Stimulated activated CD8-positive, alpha-beta memory T cell treated with anti-CD3 and anti-CD28 coated beads, Interleukin-15, amount 100 ng/mL, for 24 hours (primary cell): ENCODE data around the gene TRIM63.
"Not testable (repeated sequence)": the region's sequence is repeated elsewhere in the genome, so short reads cannot be mapped to it uniquely, and the experiment has no call there.

Experiments used
- DNase-seq: peaks from one replicate; pipeline ENCODE4 v3.0.0-alpha.2; 2020; ENCODE audit warnings: low read depth

Gene TRIM63

DNA sequence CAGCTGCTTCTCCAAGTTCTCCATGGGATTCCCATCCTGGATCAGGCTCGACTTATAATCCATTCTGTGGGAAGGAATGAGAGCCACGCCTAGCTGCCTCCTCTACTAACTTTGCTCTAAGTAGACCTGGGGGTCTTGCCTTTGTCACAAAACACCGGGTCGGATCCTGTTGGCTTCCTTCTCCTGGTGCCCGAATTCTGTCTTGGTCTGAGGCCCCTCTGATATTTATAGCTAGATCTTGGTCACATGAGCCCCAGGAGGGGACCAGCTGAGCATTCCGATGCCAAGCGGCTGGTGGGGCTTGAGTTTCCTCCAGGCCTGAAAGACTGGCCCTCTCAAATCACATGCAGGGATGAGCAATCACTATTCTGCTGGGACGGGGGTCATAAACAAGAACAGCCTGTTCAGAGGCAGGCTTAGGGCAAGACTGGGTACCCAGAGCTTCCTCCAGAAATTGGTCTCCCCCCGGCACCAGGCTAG, at the start of gene TRIM63:
Gene TRIM63, minus strand, starts transcription at position 199 of the 480 bp plus-strand sequence. Its CDS starts 136 bp downstream, at position 63.
- no peak for DNase-seq

DNA sequence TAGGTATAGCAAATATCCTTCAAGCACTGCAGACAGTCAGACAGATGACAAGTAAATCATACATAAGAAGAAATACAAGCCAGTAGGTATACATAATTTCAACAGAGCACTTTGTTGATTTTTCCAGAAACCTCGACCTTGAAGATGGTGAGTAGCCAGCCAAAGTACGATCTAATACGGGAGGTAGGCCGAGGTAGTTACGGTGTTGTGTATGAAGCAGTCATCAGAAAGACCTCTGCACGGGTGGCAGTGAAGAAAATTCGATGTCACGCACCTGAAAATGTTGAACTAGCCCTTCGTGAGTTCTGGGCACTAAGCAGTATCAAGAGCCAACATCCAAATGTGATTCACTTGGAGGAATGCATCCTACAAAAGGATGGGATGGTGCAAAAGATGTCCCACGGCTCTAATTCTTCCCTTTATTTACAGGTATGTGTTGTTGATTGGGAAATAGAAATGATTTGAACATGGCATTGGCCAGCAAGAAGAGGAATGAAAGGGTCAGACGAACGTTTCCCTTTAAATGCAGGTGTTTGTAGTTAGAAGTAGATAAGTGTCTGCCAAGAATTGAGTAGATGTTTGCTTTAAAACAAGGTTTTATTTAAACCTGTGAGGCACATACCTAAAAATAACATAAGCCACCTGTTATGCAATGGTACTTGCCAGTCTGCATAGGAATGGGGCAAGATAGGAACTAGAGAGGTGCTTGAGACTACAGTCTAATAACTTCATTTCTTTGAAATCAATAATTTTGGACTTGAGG, 46.9 kb upstream of the TRIM63 start:
- no peak for DNase-seq

DNA sequence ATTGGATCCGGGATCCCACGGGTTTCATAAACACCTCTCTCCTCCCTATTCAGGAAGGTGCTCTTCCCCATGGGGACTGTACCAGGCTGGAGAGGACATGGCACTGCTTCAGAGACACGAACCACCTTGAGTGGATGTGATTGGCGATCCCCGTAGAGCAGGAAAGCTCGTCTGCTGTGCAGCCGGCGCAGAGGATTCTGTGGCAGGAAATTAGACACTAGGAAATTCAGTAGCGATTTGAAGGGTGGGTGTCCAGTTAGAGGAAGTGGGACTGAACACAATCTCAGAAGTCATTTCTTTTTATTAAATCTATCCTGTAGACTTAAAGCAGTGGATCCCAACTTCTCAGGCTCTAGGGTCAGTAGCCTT, 45.0 kb upstream of the TRIM63 start:
- no peak for DNase-seq

- DNase-seq, result peak; percentile 93
Measured at GRCh38 chr1:26111530-26112406, 44.3 kb upstream of the TRIM63 start, which contains the start of gene PDIK1L. Gene PDIK1L (plus strand): TSS chr1:26111824. CDS start chr1:26114309, 2,485 bp downstream.

DNA sequence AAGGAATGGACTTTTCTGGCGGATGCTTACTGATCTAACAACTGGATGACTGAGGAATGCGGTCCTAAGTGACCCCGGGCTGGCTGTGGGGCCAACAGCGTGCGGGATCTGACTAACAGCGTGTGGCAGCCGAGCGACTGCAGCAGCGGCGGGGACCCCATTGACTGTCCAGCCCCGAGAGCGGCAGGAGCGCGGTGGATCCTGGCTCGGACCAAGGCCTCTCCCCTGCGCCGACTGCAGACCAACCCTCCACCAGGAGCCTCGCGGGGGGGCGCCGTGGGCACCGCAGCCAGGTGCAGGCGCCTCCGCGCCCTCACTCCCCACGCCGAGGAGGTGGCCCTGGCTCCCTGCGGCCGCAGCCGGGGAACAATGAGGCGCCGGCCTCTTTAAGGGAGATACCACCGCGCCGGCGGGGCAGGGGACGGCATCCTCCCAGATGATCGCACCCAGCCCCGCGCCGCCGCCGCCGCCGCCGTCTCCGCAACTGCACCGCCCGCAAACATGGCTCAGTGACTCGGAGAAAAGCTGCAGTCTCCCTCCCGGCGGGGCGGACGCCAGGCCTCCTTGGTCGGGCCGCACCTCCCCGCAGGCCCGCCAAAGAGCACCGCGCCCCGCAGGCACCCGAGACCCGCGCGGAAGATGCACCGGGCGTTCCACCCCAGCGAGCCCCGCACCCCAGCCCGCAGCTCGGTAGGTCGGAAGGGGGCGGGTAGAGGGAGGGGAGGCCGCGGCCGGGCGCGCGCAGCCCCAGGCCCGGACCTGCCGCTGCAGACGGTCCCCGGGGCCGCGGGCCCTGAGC, 43.5 kb upstream of the TRIM63 start:
- DNase-seq, result peak; percentile 37

GRCh38 chr1:26109229-26110164, 42.1 kb upstream of the TRIM63 start:
- no peak for DNase-seq

GRCh38 chr1:26105226-26105548, 37.8 kb upstream of the TRIM63 start:
- not testable (repeated sequence) for DNase-seq

DNA sequence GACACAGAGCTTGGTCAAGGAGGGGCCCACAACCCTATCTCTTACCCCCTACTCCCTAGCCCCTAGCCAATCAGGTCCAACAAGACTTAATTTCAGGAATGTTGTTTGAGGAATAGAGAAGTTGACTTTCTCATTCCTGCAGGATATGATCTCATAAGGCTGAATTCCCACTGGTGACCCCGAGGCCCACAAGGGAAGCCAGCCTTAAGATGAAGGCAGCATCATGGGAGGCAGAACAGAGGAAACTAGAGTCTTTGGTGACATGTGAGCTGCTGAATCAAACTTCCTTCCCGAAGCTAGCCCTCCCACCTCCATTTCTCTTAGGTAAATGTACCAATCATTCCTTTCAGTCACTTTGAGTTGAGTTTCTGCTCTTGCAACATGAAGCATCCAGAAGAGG, 35.1 kb upstream of the TRIM63 start:
- DNase-seq, result no peak

- DNase-seq, result no peak
Measured at GRCh38 chr1:26102119-26102518, 34.7 kb upstream of the TRIM63 start.

DNA sequence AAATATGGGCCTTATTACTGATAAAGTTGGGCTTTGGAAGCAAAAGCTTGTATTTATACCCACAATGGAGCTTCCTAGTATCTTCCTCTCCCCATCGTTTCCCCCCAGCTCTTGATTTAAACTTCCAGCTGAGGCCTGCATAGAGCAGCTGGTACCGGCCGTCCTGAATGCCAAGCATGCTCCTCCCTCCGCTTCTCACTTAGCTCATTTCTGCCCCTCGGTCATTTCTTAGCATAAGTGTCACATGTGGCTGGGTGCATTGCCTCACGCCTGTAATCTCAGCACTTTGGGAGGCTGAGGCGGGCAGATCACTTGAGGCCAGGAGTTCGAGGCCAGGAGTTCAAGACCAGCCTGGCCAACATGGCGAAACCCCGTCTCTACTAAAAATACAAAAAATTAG, 32.8 kb upstream of the TRIM63 start:
- not testable (repeated sequence) for DNase-seq

- no peak for DNase-seq
Measured at GRCh38 chr1:26099780-26100179, 32.4 kb upstream of the TRIM63 start.

- no peak for DNase-seq
Measured at GRCh38 chr1:26098602-26099001, 31.2 kb upstream of the TRIM63 start.

- no peak for DNase-seq
Measured at GRCh38 chr1:26097696-26098095, 30.3 kb upstream of the TRIM63 start.

DNA sequence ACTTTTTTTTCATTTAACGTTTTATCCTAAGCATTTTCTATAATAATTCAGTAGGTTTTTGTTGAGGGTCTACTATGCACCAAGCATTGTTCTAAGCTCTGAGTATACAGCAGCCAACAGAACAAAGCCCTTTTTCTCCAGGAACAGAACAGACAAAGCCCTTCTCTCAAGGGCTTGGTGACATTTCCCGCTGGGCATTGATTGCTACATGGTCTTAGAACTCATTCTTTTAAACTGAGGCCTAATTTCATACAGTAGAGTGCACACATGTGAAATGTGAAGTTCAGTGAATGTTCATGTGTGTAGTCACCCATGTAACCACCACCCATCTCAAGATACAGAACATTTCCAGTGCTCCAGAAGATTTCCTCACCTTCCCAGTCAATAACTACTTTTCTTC, 29.0 kb upstream of the TRIM63 start:
- no peak for DNase-seq

- DNase-seq, result no peak
Measured at GRCh38 chr1:26094677-26095383, 27.4 kb upstream of the TRIM63 start.

DNA sequence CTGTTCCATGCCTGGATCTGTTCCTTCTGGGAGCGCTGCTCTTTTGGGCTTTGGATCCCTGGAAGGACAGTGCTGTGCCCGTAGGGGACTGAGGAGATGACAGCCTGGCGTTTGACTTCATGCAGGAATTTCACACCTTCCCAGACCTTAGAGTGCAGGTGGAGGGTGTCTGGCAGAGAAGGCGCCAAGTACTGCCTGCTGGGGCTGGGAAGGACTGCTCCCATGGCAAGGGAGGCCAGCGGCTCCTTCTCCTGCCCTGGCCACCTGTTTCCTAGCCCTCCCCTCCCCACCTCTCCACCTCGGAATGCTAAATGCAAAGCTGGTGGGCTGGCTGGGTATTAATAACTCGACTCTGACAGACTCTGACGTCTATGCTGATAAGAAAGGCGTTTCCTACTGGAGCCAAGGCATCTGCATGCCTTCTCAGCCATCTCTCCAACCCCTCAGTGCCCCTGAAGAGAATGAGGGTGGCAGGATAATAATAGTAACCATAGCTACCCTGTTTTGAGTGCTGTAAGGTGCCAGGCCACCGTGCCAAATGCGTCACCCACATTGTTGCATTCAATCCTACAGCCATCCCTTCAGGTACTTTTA, 26.7 kb upstream of the TRIM63 start:
- DNase-seq, result no peak

GRCh38 chr1:26093569-26093968, 26.1 kb upstream of the TRIM63 start:
- DNase-seq, result not testable (repeated sequence)

GRCh38 chr1:26092422-26092821, 25.0 kb upstream of the TRIM63 start:
- DNase-seq, result no peak

- no peak for DNase-seq
Measured at GRCh38 chr1:26090893-26091292, 23.5 kb upstream of the TRIM63 start.

GRCh38 chr1:26089125-26089524, 21.7 kb upstream of the TRIM63 start:
- DNase-seq, result no peak
